GM12873 (cell line): ENCODE measurements around the gene GATA3.

Source experiments
- TF ChIP-seq, protein P1 (sequence below): IDR thresholded peaks from 2 replicates; pipeline ENCODE4 v1.5.1; 2012; ENCODE audit warnings: low read depth, mild to moderate bottlenecking, moderate library complexity, low read length, control low read depth; ENCODE audit not compliant: insufficient read depth; ENCODE audit errors: missing control alignments

The GATA3 gene

DNA sequence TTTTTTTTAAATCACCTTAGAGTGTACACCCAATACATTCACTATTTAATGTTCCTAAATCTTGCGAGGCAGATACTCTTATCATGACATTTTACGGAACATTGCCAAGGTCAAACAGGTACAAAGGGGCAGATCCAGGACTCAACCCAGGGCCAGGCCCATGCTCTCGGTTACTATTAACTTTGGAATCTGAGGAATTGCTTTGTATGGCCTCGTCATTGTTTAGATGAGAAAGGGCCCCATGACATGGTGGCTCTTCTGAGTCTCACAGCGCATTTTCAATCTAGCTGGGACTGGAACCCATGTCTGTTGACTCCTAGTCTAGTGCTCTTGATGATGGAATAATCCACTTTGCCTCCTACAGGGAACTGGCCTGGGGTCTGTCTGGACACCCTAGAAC is 59.1 kb downstream of the GATA3 start:
- TF ChIP-seq, protein P1, sequence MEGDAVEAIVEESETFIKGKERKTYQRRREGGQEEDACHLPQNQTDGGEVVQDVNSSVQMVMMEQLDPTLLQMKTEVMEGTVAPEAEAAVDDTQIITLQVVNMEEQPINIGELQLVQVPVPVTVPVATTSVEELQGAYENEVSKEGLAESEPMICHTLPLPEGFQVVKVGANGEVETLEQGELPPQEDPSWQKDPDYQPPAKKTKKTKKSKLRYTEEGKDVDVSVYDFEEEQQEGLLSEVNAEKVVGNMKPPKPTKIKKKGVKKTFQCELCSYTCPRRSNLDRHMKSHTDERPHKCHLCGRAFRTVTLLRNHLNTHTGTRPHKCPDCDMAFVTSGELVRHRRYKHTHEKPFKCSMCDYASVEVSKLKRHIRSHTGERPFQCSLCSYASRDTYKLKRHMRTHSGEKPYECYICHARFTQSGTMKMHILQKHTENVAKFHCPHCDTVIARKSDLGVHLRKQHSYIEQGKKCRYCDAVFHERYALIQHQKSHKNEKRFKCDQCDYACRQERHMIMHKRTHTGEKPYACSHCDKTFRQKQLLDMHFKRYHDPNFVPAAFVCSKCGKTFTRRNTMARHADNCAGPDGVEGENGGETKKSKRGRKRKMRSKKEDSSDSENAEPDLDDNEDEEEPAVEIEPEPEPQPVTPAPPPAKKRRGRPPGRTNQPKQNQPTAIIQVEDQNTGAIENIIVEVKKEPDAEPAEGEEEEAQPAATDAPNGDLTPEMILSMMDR, result no peak

DNA sequence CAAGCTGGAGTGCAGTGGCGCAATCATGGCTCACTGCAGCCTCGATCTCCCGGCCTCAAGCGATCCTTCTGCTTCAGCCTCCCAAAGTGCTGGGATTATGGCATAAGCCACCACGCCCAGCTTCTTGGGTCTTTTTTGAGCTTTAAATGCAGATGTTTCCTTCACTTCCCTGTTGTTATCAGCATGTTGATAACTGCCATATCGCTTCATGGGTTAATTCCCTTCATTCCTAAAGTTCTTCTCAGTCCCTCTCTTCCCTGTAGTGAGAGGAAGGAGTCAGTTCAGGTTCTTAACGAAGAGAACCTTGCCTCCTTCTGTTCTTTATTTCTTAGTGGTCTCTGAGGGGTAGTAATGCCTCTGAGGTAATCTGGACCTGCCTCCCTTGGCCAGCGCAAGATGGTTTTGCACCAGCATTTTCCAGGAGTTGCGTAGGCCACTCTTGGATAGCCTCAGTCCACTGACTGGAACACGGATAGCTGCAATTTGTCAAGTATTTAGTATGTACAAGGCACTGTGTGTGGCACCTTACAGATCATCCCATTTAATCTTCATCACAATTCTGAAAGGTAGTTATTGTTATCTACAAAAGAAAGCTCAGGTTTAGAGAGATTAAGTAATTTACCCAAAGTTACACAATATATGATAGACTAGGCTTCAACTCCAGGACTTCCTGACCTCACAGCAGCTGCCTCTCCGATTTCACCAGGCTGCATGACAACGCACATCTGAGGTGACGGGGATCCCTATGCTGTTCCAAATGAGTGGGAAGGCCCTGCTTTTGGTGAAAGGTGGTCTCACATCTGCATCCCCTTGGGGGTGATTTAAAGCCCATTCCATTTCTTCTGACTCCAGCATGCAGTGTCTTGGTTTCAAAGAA is 60.5 kb downstream of the GATA3 start:
- TF ChIP-seq, protein P1, result no peak

DNA sequence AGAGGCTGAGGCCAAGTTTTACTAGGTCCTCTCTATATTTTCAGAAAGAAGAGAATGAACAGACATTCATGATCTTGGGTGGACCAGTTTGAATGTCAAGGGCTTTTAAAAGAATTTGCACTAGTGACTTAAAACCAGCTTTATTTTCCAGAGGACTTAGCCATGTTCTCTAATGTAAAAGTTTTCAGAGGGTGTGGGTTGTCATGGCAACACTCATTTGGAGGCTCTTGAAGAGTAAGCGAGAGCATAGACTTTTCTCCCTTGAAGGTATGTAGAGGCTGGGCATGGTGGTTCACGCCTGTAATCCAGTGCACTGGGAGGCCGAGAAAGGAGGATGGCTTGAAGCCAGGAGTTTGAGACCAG is 61.1 kb downstream of the GATA3 start:
- TF ChIP-seq, protein P1, result no peak

DNA sequence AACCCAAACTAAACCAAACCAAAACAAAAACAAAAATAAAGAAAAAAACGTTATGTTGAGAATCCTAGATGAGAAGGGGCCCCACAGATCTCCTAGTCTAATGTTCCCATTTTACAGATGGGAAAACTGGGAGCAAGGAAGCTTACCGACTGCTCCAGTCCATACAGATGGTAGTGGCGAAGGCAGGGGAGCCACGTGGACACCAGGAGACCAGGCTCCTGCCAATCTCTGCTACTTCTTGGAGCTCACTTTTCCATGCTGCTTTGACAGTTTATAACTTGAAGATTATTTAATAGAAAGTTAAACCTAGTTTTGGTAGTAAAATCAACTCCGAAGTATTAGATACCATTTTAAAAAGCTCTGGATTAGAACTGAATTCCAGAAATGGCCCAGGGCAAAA is 62.0 kb downstream of the GATA3 start:
- TF ChIP-seq, protein P1, result no peak

DNA sequence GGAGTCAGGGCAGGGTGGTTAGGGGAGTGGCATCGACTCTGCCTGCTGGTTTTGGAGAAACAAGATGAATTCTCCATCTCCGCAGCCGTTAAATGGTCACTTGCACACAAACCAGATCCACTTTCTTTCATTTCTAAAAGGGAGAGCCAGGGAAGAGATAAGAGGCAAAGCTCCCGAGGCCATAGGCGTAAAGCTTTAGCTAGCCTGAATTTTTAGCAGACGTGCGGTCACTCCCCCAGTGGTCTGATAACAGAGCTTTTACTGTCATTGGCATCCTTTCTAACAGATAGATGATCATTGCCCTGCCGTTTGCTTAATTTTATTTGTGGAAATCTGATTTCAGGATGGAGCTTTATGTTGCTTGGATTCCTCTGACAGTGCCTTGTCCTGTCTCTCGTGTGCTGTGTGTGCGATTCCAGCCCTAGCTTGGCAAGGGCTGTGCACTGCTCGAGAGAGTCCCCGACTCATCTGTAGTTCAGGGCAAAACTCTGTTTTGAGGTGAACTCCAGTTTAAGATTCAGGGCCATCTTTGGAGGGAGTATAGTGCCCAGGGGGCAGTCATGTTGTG is 62.5 kb downstream of the GATA3 start:
- TF ChIP-seq, protein P1, result no peak

DNA sequence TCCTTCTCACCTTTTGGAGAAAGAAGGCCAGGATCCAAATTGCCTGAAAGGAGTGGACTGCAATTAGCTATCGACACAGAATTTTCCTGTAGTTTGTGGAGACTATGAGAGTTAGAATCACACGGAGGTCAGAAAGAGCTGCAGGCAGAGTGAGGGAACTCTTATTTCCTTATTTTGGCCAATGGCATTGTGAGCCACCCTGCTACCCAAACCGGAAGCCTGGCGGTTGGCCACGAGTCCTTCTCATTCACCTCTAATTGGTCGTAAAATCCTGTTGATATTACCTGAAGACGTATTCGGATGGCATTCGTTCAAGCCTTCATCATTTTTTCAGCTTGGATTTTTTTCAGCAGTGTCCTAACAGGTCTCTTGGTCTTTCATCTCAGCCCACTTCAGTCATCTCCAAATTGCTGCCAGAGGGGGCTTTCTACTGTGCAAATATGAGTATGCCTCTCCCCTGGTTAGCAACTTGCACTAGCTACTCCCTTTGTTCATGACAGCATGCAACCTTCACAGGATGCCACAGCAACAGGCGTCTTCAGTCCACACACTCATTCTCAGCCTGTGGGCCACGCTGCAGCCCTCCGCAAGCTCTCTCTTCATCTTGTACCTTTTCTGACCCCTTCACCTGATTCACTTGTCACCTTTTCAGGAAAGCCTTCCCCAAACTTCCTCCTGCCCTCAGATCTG is 66.9 kb downstream of the GATA3 start:
- TF ChIP-seq, protein P1, result no peak
